ENCODE results near the gene SLC1A5. TPM values are rescaled to one million over a fixed set of nuclear protein-coding genes. Genes with fewer than 3 reads are reported as not detected.

Gene SLC1A5
- total and polyA plus RNA-seq, 2 donors (not counting 3 experiments of a cell fraction or from before 2014, with no cell fraction given) = 114 TPM

- BruUV-seq (replicated peaks) = no TSS peak
- H3K9ac ChIP-seq (replicated peaks; ENCODE audit: extremely low read depth, insufficient read depth, low read length) = no peak overlapping the region
- H3K9me1 ChIP-seq (replicated peaks; ENCODE audit: control insufficient read depth, extremely low read depth, insufficient read depth, low read length) = no peaks in the 10 kb centered on the region
- dilution Hi-C loops (cut with MboI; ENCODE audit: extremely low pct_ligation_motif_present, low sequenced_read_pairs) = no loop called here
- no peaks in the 10 kb centered on the region for H3K27me3 ChIP-seq (ENCODE audit: control insufficient read depth in 2 of 2, insufficient read depth in 2 of 2, low read length in 2 of 2)
- no peak overlapping the region for H3K27ac ChIP-seq (ENCODE audit: insufficient read depth, low read depth, low read length)
- no peaks in the 10 kb centered on the region for H4K20me1 ChIP-seq (replicated peaks; ENCODE audit: control insufficient read depth, extremely low read depth, insufficient read depth, low read length)
- POLR2A ChIA-PET = no interaction called here
- no peak overlapping the region for H3K4me2 ChIP-seq (ENCODE audit: insufficient read depth, low read length)
- peaks cover 6% of the 10 kb centered on the region for H3K4me1 ChIP-seq (ENCODE audit: control insufficient read depth, extremely low read depth, insufficient read depth, low read length)
- intact Hi-C loops (cut with micrococcal nuclease) = no loop called here
- no peak for DNase-seq (ENCODE audit: low read depth, low spot score)
- FAIRE-seq = no peak
- no peak overlapping the region for H2AFZ ChIP-seq (ENCODE audit: low read depth, low read length)
- no peaks in the 10 kb centered on the region for H3K79me2 ChIP-seq (ENCODE audit: control insufficient read depth, insufficient read depth, low read length)
- TF ChIP-seq MYC (IDR thresholded peaks at IDR 0.05; ENCODE audit: low read depth, low read length) = no peak
- TF ChIP-seq EZH2 (IDR thresholded peaks at IDR 0.05; ENCODE audit: borderline replicate concordance, low read depth, low read length, severe bottlenecking) = no peak
- TF ChIP-seq POLR2AphosphoS5 (IDR thresholded peaks at IDR 0.05; ENCODE audit: insufficient read depth, low read depth, low read length) = no peak
- no peak for TF ChIP-seq MAX (IDR thresholded peaks at IDR 0.05; ENCODE audit: insufficient read depth, insufficient read length)
- no peak for TF ChIP-seq GATA2 (IDR thresholded peaks at IDR 0.05; ENCODE audit: insufficient read depth, insufficient read length, low read depth, low read length)
- no peak for TF ChIP-seq FOS (IDR thresholded peaks at IDR 0.05; ENCODE audit: borderline replicate concordance, insufficient read depth, low read length)
- TF ChIP-seq POLR2A (IDR thresholded peaks at IDR 0.05; ENCODE audit: low read depth, low read length) = no peak
- no peak for TF ChIP-seq CTCF (IDR thresholded peaks at IDR 0.05; ENCODE audit: extremely low read depth in 1 of 2, insufficient read depth in 1 of 2, low read depth in 1 of 2, low read length in 2 of 2)
- TF ChIP-seq JUN (IDR thresholded peaks at IDR 0.05; ENCODE audit: borderline replicate concordance, insufficient read depth, insufficient read length, low read depth) = no peak
- no peak overlapping the region for H3K4me3 ChIP-seq (replicated peaks in 1 of 3; ENCODE audit: insufficient read depth in 1 of 3, low read depth in 1 of 3, low read length in 3 of 3)
- CTCF ChIA-PET = interaction anchor here (1.2 kb wide), 1 partner anchor 11 kb away, joined by 3 read pairs; no protein-coding TSS in a partner anchor
- no peaks in the 10 kb centered on the region for H3K9me3 ChIP-seq (replicated peaks; ENCODE audit: control insufficient read depth, insufficient read depth, low read length)
- no peaks in the 10 kb centered on the region for H3K36me3 ChIP-seq (ENCODE audit: control insufficient read depth in 2 of 2, extremely low read depth in 1 of 2, insufficient read depth in 2 of 2, low read length in 2 of 2)
Measured at GRCh38 chr19:46818812-46819211, 30.4 kb upstream of the SLC1A5 start.

All from endothelial cell of umbilical vein (primary cell).